K562 (cell line): ENCODE measurements around the gene CTNNA3. TPM values are rescaled to one million over a fixed set of nuclear protein-coding genes. Genes with fewer than 3 reads are reported as not detected.
A peak's percentile ranks its signal among the peaks of the same experiment; 100 is the strongest.

ENCODE experiments used
- ATF7 ChIP-seq: fragments of 450-650 bp; IDR thresholded peaks from 2 replicates; pipeline ENCODE4 v1.7.1; 2014; ENCODE audit warnings: mild to moderate bottlenecking, moderate library complexity
- ELF1 ChIP-seq: fragments of 200-800 bp; sonication (Bioruptor generic); IDR thresholded peaks from 2 replicates; pipeline ENCODE4 v1.6.1; 2016; ENCODE audit warnings: missing genetic modification characterization, missing compliant biosample characterization
- EP300 ChIP-seq: IDR thresholded peaks from 2 replicates; pipeline ENCODE4 v1.6.1; 2012; ENCODE audit warnings: low read length, improper control_type of control experiment
- FOXA1 ChIP-seq: fragments of 450-650 bp; IDR thresholded peaks from 2 replicates; pipeline ENCODE4 v1.6.1; 2016; ENCODE audit warnings: mild to moderate bottlenecking, borderline replicate concordance
- HDAC6 ChIP-seq: IDR thresholded peaks from 2 replicates; pipeline ENCODE4 v1.6.1; 2012; ENCODE audit warnings: low read depth, mild to moderate bottlenecking, control low read depth, inconsistent platforms, low read length, moderate library complexity
- ILF3 ChIP-seq: fragments of 450-650 bp; IDR thresholded peaks from 2 replicates; pipeline ENCODE4 v1.6.1; 2018; ENCODE audit warnings: antibody characterized with exemption, mild to moderate bottlenecking, moderate library complexity, borderline replicate concordance
- MTA1 ChIP-seq: fragments of 450-650 bp; IDR thresholded peaks from 2 replicates; pipeline ENCODE4 v1.6.1; 2017; ENCODE audit warnings: borderline replicate concordance
- NFE2 ChIP-seq: IDR thresholded peaks from 2 replicates; pipeline ENCODE4 v1.6.1; 2014; ENCODE audit warnings: antibody characterized with exemption, low read depth
- RAD21 ChIP-seq, 2 experiments: fragments of 250-450 bp in 1 of 2; fragments of 450-650 bp in 1 of 2; sonication (Bioruptor Pico) in 1 of 2; formaldehyde crosslinking in 1 of 2; IDR thresholded peaks in 1 of 2; conservative IDR thresholded peaks in 1 of 2; 2 replicates each; pipeline versions ENCODE4 v1.4.0 to v1.8.0; 2020 to 2022; ENCODE audit warnings: mild to moderate bottlenecking in 2 of 2, moderate library complexity in 1 of 2
- RBM14 ChIP-seq: fragments of 200-400 bp; formaldehyde crosslinking; IDR thresholded peaks from 2 replicates; pipeline ENCODE4 v1.6.1; 2018; ENCODE audit warnings: low read depth, mild to moderate bottlenecking, low read length, moderate library complexity, borderline replicate concordance; ENCODE audit not compliant: insufficient read depth
- SAFB2 ChIP-seq: fragments of 200-400 bp; formaldehyde crosslinking; IDR thresholded peaks from 2 replicates; pipeline ENCODE4 v1.6.1; 2018; ENCODE audit warnings: borderline replicate concordance, low read length, low read depth, moderate library complexity; ENCODE audit not compliant: severe bottlenecking
- SMAD3 ChIP-seq: fragments of 450-650 bp; formaldehyde crosslinking; conservative IDR thresholded peaks from 2 replicates; pipeline ENCODE4 v1.4.0; 2020; ENCODE audit warnings: mild to moderate bottlenecking
- SMARCA5 ChIP-seq: fragments of 450-650 bp; IDR thresholded peaks from 2 replicates; pipeline ENCODE4 v1.6.1; 2016
- SMARCC2 ChIP-seq: fragments of 450-650 bp; IDR thresholded peaks from 2 replicates; pipeline ENCODE4 v1.6.1; 2017; ENCODE audit warnings: antibody characterized with exemption, moderate library complexity, mild to moderate bottlenecking, low read depth
- ZBTB40 ChIP-seq, 2 experiments: fragments of 450-650 bp in 1 of 2; sonication (generic) in 1 of 2; formaldehyde crosslinking in 1 of 2; IDR thresholded peaks; 2 replicates each; pipeline versions ENCODE4 v1.7.1 to v1.9.0; 2016 to 2022; ENCODE audit warnings: inconsistent platforms in 1 of 2, mild to moderate bottlenecking in 1 of 2, missing genetic modification reagents in 1 of 2
- ZNF444 ChIP-seq: fragments of 250-450 bp; sonication (Bioruptor Pico); IDR thresholded peaks from 2 replicates; pipeline ENCODE4 v1.4.0; 2020; ENCODE audit warnings: mild to moderate bottlenecking, moderate library complexity
- ZNF586 ChIP-seq: fragments of 450-650 bp; formaldehyde crosslinking; conservative IDR thresholded peaks from 2 replicates; pipeline ENCODE4 v1.4.0; 2020; ENCODE audit warnings: mild to moderate bottlenecking, moderate library complexity
- ZNF740 ChIP-seq, 3 experiments: fragments of 200-800 bp in 1 of 3; sonication (Bioruptor generic) in 1 of 3; sonication (generic) in 1 of 3; formaldehyde crosslinking in 1 of 3; IDR thresholded peaks; 2 replicates each; pipeline versions ENCODE4 v1.6.1 to v1.8.0; 2016 to 2022; ENCODE audit warnings: mild to moderate bottlenecking in 2 of 3, missing compliant biosample characterization in 2 of 3, missing genetic modification characterization in 2 of 3, missing genetic modification reagents in 1 of 3
- polyA plus RNA-seq, 8 experiments: library from polyadenylated mRNA; depleted of rRNA in 4 of 8; stranded (reverse) in 5 of 8; unstranded in 3 of 8; fragments of >200 nt; fragmentation: Nextera tagmentation in 2 of 8; fragmentation: Illumina TruSeq in 1 of 8; extraction: Ambion mirVana in 2 of 8; extraction: Trizol in 1 of 8; gene quantifications; 2 replicates each; pipeline versions ENCODE4 v1.2.1 to v1.2.3, GENCODE V29; 2011 to 2014; ENCODE audit warnings: inconsistent platforms in 1 of 8, missing spikeins in 1 of 8
- total RNA-seq, 7 experiments: library from RNA; depleted of rRNA in 6 of 7; stranded (reverse); fragments of >200 nt in 6 of 7; fragmentation: Illumina TruSeq in 2 of 7; extraction: Trizol in 2 of 7; gene quantifications; 2 replicates each; pipeline versions ENCODE4 v1.2.1 to v1.2.3, GENCODE V29; 2011 to 2021; ENCODE audit warnings: low replicate concordance in 1 of 7

CTNNA3 gene
- total and polyA plus RNA-seq, 9 of the 15 experiments (the other 6 are each of a cell fraction or from before 2014, with no cell fraction given) = 0.04 TPM; not detected in 8

- TF ChIP-seq RBM14 (no peak), SAFB2 (no peak), ATF7 (peak; percentile 40; the same call in 1 of the 2 replicates), EP300 (no peak), ILF3 (no peak), MTA1 (no peak), ZNF586 (CRISPR knock-in tag) (no peak), SMAD3 (CRISPR knock-in tag) (no peak), RAD21 (CRISPR knock-in tag; conservative IDR thresholded peaks at IDR 0.05 in 1 of 2, IDR thresholded peaks at IDR 0.05 in 1 of 2) (peak; percentile 59 to 72), HDAC6 (no peak), ZBTB40 (IDR thresholded peaks at IDR 0.05) (no peak), ZBTB40 (CRISPR knock-in tag; IDR thresholded peaks at IDR 0.05) (no peak), SMARCC2 (no peak), FOXA1 (no peak), ZNF444 (CRISPR knock-in tag) (no peak), ELF1 (peak; percentile 27; the same call in 1 of the 2 replicates), NFE2 (no peak), ZNF740 (CRISPR knock-in tag; IDR thresholded peaks at IDR 0.05) (no peak), ZNF740 (tag; IDR thresholded peaks at IDR 0.05) (no peak), SMARCA5 (no peak)
Observed at GRCh38 chr10:66180581-66181318, 1515.2 kb downstream of the CTNNA3 start (continued).
